Superior temporal gyrus (tissue), 1 donor: ENCODE measurements around the gene MEP1B.

Experiments
- DNase-seq: peaks from one replicate; pipeline ENCODE4 v3.0.0-alpha.2; 2016; ENCODE audit errors: extremely low spot score

MEP1B gene

GRCh38 chr18:32267463-32267862 lies 77.6 kb downstream of the MEP1B start:
- DNase-seq, result no peak
